GM21786 (cell line): ENCODE data around the gene PRPF40A.
"Not testable (repeated sequence)": the region's sequence is repeated elsewhere in the genome, so short reads cannot be mapped to it uniquely, and the experiment has no call there.

Experiments
- ATAC-seq: cut with Tn5 transposase; IDR thresholded peaks from one replicate; pipeline ENCODE4 v1.9.1; 2021; ENCODE audit not compliant: unreplicated experiment

The PRPF40A gene

DNA sequence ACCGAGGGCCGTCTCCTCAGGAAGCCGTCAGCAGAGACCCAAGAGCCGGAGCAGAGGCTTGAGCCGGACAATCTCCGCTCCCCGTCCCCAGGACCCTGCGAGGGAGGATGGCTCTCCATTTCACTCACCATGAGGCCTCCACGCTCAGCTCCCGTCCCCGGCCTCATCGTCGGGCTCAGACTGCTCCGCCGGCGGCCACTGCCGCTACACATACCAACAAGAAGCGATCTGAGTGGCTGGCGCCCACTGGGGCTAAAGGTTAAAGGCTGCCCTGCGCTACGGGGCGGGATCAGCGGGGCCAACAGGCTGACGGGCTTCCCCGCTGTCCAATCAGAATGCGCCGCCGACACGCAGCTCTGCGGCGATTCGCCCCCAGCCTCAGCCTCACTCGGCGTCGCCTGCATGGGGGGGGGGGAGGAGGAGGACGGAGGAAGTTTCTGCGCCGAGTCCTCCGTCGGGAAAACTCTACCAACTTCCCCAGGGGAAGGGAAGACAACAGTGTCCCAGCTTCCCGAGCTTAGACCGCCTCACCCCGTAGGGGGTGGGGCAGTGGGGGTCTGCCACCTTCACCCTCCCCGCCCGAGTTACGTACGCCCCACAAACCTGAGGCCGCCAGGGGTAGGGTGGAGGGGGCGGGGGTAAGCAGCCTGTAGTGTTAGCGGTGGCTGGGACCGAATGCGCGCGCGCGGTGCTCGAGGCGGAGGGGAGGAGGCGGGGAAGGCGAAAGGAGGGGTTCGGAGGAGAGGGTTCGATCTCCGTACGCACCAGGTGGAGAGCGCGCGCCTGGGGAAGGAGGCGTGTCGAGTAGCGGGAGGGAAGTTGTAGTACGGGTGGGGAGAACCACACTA, at the start of gene PRPF40A:
Gene PRPF40A, minus strand, starts transcription at position 234 of the 848 bp plus-strand sequence. Its CDS starts 22 bp downstream, at position 212.
- peak; percentile 65 for ATAC-seq

DNA sequence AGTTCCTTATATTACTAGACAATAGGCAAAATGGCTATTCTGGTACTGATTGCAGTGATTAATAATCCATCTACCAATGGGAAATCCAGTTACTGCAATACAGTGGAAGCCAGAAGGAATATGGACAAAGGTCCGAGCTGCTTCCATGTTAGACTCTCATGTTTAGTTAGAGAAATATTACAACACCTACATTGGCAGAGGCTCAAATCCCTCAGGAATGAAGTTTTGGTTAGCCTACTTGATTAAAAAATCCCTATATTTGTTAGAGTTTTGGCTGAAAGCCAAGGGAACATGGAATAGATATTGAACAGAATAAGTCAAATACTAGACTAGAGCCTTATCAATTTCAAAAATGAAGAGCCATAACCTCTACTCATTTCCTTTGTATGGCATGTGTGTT, 49.7 kb upstream of the PRPF40A start:
- no peak for ATAC-seq

DNA sequence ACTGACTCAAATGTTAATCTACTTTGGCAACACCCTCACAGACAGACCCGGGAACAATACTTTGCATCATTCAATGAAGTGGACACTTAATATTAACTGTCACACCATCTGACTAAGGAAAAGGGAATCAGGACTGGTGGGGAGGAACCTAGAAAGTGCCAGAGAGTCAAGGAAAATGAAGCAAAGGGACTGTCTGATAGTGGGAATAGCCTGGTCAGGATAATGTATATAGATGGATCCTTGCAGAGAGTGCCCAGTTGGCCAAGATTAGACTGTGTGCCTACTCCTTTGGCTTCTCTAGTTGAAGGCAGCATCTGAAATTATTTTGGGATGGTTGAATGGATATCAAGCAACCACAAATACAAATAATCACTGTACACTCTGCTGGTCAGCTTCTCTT, 46.4 kb upstream of the PRPF40A start:
- ATAC-seq, result no peak

DNA sequence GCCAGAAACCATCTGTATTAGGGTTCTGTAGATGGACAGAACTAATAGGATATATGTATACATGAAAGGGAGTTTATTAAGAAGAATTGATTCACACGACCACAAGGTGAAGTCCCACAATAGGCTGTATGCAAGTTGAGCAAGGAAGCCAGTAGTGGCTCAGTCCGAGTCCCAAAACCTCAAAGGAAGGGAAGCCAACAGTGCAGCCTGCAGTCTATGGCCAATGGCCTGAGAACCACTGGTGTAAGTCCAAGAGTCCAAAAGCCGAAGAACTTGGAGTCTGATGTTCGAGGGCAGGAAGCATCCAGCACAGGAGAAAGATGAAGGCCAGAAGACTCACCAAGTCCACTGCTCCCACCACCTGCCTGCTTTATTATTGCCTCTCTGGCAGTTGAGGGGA, 45.9 kb upstream of the PRPF40A start:
- not testable (repeated sequence) for ATAC-seq

DNA sequence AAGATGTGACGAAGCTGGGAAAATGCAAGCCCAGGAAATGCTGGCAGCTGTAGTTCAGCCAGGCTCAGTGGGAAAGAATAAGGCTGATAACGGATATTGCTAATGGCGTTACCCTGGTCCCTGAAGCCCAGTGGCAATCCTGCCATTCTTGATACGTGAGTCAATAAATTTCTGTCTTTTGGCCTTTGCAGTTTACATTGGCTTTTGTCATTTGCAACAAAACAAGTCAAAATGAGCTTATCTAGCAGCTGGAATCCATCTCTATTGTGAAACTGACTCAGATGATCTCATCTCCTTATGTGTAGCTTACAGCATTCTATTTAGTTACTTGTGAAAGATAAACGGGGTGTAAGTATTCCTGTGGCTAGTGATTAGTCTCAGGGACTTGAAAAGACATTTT, 44.9 kb upstream of the PRPF40A start:
- ATAC-seq, result no peak

DNA sequence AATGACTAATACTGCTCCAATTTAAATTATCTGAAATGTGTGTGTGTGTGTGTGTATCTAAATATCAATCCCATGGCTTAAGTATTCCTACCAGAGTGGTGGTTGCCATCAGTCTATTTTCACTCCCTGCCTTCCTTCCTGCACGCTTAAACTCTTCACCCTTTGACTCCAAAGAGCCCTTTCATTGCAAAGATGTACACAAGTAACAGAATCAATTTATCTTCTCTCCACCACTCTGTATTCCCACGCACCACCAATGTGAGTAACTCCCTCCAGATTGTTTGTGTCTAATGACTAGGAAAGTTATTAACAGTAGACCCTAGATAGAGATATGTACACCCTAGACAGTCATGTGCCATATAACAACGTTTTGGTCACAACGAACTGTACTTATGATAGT, 44.0 kb upstream of the PRPF40A start:
- ATAC-seq, result no peak

DNA sequence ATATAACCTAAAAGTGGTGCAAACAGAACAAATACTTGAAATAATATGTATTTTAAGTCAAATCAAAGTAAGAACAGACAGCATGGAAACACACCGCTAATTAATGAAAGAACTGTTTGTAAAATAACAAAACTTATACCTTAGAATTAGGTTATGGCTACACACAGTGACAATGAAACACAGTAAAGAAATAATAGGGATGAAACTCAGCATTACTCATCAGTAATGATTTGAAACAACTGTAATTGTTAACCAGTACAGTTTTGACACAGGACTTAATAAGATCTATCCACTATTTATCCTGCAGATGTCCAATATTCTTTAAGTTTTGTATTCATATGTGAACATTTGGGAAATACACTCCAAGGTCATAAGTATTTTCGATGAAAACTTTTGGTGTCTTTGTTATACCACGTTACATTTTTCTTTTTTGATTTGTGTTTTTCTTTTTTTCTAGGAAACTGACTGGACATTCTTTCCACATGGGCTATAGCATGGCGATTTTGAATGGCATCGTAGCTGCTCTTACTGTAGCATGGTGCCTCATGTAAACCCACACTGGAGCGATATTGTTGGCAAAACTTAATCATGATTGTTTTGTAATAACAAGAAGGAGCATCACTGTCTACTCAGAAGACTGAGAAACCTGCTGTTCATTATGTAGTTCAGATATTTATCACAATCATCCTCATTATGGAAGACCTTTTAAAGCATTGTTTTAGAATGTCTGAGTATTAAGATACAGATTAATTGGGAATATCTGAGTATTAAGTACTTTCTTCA, 42.2 kb upstream of the PRPF40A start:
- no peak for ATAC-seq

DNA sequence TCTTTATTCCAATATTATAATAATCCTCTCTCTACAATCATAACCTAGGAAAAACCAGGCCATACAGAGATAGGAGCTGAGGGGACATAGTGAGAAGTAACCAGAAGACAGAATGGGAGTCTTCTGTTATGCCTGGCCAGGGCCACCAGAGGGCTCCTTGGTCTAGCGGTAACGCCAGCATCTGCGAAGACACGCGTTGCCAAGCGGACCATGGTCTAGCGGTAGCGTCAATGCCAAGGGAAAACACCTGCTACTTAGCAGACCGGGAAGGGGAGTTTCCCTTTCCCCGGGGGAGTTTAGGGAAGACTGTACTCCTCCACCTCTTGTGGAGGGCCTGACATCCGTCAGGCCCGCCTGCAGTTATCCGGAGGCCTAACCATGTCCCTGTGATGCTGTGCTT, 37.8 kb upstream of the PRPF40A start:
- no peak for ATAC-seq

DNA sequence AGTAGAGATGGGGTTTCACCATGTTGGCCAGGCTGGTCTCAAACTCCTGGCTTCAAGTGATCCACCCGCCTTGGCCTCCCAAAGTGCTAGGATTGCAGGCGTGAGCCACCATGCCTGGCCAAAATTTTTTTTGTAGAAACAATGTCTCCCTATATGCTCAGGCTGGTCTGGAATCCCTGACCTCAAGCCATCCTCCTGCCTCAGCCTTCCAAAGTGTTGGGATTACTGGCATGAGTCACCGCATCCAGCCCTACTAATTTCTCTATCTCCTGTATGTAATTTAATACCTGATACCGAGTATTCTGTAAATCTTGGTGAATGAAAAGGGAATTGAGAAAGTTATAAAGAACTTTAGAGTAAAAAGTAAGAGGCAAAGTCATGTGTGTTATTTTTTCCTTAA, 30.5 kb upstream of the PRPF40A start:
- not testable (repeated sequence) for ATAC-seq

DNA sequence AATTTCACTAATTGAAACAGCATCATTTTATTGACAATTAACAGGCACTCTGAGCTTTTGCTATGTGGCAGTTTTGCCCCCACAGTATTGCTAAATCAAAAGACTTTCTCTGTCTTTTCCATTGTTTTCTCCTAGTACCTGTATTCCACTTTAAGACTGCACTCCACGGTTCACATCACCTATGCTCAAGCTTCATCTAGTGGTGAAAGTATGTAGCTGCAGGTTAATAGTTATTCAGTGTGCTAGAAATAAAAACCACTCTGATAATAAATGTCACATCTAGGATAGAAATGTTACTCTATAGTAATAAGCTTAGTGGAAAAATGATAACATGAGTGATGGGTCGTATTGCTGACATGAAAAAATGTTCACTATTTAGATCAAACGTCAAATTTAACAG, 25.7 kb upstream of the PRPF40A start:
- ATAC-seq, result peak; percentile 62

DNA sequence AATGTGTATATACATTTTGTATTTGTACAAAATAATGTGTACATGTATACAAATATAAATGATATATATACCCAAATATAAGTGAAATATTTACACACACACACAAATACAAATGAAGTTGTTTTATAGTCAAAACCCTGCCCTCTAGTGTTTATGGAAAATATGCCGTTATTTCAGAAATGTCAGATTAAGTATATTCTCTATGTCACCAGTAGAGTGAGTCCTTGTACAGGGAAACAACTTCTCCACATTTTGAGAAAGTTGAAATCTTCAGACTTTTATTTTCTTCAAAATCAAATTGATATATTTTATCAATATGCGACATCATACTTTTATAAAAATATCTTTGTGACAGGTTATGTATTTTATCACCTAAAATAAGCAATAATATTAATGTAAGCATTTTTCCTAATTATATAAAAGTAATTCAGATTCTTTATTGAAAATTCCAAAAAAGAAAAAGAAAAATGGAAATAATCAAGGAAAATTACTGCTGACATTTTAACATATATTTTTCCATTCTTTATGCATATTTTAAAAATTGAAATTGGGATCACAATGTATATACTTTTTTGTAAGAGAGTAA, 23.6 kb upstream of the PRPF40A start:
- peak; percentile 80 for ATAC-seq

DNA sequence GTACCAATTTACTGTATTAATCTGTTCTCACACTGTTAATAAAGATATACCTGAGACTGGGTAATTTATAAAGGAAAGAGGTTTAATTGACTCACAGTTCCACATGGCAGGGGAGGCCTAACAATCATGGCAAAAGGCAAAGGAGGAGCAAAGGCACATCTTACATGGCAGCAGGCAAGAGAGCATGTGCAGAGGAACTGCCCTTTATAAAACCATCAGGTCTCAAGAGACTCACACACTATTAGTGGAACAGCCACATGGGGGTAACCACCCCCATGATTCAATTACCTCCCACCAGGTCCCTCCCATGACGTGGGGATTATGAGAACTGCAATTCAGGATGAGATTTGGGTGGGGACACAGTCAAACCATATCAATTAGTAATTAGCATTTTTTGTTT, 22.4 kb upstream of the PRPF40A start:
- ATAC-seq, result not testable (repeated sequence)

DNA sequence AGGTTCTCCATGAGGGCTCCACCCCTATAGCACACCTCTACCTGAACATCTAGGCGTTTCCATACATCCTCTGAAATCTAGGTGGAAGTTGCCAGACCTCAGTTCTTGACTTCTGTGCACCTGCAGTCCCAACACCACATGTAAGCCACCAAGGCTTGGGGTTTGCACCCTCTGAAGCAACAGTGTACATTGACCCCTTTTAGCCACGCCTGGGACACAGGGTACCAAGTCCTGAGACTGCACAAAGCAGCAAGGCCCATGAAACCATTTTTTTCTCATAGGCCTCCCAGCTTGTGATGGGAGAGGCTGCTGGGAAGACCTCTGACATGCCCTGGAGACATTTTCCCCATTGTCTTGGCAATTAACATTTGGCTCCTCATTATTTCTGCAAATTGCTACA, 21.2 kb upstream of the PRPF40A start:
- no peak for ATAC-seq

DNA sequence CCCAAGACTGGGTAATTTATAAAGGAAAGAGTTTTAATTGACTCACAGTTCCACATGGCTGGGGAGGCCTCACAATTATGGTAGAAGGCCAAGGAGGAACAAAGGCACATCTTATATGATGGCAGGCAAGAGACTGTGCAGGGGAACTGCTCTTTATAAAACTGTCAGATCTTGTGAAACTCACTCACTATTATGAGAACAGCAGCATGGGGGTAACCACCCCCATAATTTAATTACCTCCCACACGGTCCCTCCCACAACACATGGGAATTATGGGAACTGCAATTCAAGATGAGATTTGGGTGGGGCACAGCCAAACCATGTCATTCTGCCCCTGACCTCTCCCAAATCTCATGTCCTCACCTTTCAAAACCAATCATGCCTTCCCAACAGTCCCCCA, 20.2 kb upstream of the PRPF40A start:
- not testable (repeated sequence) for ATAC-seq

DNA sequence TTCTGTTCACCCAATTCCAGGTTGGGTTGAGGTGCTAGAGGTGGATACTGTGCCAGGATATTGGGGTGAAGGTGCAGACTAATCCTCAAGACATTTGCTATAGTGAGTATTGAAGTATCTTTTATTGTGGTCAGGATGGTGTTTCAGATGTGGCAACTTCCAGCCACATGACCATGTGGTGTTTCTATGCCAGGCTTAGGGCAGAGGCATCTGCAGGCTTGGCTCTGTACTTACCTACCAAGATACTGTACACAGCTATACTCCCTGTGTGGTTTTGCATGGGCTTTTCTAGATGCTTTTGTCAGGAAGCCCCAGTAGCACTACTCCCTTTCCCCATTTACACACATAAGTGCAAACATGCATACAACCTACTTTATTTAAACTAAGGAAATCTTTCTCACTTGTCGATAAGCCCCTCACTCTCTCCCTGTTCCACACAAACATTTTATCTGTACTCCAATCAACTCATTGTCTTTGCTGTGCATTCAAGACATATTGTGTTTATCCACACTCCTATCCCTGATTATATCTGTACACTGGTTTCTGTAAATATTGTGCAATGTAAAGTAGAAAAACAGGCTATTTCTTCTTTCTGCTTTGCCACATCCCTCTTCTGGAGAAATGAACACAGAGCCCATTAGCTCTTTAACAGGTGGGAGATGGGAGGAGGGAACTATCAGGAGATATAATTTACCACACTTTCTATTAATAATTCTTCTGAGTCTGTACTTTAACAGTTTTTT, 13.5 kb upstream of the PRPF40A start:
- ATAC-seq, result peak; percentile 82

DNA sequence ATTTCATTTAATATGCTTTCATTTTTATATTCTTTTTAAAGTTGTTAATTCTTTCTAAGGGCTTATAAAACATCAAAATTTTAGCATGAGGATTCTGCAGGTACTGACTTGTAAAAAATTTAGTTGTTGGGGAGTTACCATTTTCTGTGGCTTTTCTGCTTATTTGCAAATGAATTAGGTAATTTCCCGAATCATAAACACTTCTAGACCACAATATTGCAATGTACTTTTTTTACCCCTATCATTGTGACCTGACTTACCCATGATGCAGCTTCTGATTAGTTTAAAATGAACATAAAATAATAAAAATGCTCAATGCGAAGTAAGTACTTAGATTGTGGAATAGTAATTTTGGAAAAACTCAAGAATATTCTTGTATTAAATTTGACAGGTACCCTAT, 12.6 kb upstream of the PRPF40A start:
- peak; percentile 40 for ATAC-seq

DNA sequence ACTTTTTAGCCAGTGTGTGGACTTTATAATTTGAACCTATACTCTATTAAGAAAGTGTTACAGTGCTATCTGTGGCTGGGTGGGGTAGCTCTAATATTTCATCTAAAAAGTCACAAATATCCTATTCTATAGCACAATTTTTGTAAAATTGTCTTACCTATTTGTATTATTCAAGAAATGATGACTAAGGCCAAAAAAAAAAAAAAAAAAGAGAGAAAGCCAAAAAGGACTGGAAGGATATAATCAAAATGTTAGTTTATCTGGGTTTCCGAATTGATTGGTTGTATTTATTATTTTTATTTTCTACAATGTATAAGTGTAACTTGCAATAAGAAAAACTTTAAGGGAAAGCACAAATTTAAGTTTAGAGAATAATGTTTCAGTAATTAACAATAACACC, 6.7 kb upstream of the PRPF40A start:
- no peak for ATAC-seq

DNA sequence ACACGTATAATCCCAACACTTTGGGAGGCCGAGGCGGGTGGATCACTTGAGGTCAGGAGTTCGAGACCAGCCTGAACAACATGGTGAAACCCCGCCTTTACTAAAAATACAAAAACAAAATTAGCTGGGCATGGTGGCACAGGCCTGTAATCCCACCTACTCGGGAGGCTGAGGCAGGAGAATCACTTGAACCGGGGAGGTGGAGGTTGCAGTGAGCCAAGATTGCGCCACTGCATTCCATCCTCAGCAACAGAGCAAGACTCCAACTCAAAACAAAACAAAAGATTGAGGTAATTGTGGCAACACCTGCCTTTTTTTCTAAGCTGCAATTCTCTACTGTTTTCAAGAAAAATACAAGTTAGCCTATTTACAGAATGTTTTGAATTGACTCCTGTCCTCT, 5.4 kb upstream of the PRPF40A start:
- ATAC-seq, result not testable (repeated sequence)

DNA sequence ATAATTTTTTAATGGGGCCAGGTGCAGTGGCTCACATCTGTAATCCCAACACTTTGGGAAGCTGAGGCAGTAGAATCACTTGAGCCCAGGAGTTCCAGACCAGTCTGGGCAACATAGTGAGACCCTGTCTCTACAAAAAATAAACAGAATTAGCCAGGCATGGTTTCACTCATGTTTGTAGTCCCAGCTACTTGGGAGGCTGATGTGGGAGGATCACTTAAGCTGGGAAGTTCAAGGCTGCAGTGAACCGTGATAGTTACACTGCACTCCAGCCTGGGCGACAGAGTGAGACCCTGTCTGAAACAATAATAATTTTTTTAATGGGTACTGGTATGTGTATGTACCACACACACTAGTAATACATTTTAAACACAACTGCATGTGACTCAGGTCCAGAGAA, 3.5 kb upstream of the PRPF40A start:
- ATAC-seq, result no peak

DNA sequence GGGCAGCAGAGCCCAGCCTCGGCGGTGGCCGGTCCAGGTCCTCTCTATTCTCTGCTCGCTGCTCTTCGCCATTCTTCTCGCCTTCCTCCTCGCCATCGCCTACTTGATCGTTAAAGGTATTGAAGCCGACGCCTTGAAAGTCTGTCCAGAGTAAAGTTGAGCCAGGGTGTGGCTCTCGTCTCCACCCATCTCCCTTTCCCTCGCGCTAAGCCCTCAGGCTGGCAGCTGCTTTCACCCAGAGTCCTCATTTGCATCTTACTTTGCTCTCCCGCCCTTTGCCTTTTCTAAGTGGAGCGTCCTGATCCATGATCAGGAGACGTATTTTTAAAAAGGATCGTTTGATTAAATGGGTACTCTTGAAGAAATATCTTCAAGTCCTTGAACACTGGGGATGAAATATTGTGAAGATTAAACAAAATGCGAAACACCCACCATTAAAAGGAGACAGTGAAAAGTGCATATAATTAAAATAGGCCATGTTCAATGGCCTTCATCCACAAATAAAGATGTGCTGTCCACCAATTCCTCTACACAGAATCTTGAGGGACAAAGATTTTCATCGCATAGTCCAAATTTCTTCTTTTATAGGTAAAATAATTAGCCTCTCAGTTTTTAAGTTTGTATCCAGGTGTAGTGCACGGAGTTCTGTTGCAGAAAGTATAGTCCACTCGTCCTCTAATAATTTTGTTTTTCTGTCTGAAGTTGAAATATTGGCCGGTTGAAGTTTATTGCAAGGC, 1.8 kb upstream of the PRPF40A start:
- peak; percentile 25 for ATAC-seq
